ENCODE measurements around the gene SAT2. TPM values are rescaled to one million over a fixed set of nuclear protein-coding genes. Genes with fewer than 3 reads are reported as not detected.

SAT2 gene
- total RNA-seq, 2 experiments from 2014 or later, result 15.4 to 15.5 TPM

DNA sequence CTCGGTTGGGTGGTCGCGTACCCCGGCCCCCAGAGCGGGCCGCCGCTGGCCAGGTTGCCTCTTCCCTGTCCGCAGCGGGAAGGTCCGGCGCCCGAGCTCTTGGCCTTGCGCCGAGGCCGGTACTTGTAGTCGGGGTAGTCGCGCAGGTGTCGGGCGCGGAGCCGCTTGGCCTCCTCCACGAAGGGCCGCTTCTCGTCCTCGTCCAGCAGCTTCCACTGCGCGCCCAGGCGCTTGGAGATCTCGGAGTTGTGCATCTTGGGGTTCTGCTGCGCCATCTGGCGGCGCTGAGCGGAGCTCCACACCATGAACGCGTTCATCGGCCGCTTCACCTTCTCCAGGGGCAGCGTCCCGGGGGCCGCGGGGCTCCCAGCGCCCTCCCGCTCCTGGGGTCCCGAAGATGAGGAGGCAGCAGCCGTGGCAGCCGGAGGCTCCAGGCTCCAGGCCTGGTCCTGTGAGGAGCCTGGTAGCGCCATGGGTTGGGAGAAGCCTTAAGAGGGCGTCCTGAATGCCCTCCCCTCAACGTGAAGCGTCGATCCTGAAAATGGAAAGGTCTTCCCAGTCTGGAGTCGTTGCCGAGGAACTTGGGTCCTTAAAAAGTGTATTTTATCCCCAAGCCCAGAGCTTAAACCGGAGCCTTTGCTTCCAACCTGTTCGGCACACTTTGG is 38.3 kb downstream of the SAT2 start:
- no peak overlapping the region for H3K4me3 Mint-ChIP-seq
- peaks cover 29% of the 10 kb centered on the region for H3K36me3 Mint-ChIP-seq
- H3K9me3 Mint-ChIP-seq, result no peaks in the 10 kb centered on the region
- no peak overlapping the region for H3K27ac Mint-ChIP-seq
- DNase-seq, result peak; percentile 70
- H3K4me1 Mint-ChIP-seq, result peaks cover 11% of the 10 kb centered on the region
- H3K27me3 Mint-ChIP-seq, result no peaks in the 10 kb centered on the region

DNA sequence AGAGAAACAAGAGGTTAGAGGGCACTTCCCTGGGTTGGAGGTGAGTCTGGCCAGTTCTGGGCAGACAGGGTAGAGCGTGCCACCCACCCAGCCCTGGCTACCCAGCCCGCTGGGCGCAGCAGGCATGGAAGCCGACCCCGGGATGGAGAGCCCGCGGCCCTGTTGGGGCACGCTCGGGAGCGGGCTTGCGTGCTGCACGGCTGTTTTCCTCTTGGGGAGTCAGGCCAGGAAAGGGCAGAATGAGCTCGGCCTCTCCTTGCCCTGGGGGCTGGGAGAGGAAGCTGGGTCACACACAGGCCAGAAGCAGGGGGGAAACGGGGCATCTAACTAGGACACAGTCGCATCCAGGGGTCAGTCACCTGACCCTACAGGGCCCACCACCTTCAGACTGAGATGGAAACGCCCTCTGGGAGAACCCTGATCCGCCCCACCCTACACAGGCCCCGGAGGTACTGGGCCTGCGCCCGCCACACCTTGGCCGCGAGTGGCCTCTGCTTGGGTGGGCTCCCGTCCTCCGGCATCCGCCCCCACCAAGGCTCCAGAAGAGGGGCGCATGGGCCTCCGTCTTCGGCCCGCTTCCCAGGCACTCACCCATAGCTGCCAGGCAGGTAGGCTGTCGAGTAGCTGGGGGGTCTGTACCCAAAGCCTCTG is 38.9 kb downstream of the SAT2 start:
- Mint-ChIP-seq H3K9me3 (no peaks in the 10 kb centered on the region), H3K36me3 (peaks cover 30% of the 10 kb centered on the region), H3K27ac (no peak overlapping the region), H3K27me3 (no peaks in the 10 kb centered on the region), H3K4me1 (peaks cover 11% of the 10 kb centered on the region), H3K4me3 (no peak overlapping the region)
- no peak for DNase-seq

DNA sequence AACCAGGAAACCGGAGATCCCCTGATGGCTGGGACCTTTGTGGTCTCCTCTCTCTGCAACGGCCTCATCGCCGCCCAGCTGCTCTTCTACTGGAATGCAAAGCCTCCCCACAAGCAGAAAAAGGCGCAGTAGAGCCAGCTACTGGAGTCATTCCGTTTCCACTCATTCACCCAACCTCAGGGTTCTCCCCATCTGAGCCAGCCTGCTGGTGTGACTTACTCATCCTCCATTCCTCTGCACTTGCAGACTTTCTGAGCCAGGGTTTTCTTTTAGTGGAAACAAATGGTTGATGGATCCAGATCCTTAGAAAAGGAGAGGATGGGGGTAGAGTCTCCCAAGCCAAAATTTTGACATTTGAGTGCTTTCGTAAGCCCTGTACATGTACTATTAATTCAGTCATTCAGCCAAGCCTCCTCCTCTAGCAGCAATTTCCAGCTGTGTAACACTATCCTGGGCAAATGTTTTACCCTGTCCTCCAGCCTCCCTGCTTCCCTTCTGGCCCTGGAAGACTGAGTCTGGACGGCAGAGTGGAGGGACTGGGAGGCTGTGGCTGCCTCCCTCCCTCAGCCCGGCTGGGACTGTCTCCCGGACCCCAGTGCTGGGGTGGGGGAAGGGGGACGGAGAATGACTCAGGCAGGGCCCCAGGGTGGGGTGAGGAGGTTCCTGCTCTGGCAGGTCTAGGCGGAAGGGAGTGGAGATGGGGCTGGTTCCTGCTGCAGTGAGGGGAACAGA is 40.0 kb downstream of the SAT2 start:
- no peak for DNase-seq
- Mint-ChIP-seq H3K27me3 (no peaks in the 10 kb centered on the region), H3K4me3 (no peak overlapping the region), H3K4me1 (peaks cover 17% of the 10 kb centered on the region), H3K36me3 (peaks cover 29% of the 10 kb centered on the region), H3K27ac (no peak overlapping the region), H3K9me3 (no peaks in the 10 kb centered on the region)

DNA sequence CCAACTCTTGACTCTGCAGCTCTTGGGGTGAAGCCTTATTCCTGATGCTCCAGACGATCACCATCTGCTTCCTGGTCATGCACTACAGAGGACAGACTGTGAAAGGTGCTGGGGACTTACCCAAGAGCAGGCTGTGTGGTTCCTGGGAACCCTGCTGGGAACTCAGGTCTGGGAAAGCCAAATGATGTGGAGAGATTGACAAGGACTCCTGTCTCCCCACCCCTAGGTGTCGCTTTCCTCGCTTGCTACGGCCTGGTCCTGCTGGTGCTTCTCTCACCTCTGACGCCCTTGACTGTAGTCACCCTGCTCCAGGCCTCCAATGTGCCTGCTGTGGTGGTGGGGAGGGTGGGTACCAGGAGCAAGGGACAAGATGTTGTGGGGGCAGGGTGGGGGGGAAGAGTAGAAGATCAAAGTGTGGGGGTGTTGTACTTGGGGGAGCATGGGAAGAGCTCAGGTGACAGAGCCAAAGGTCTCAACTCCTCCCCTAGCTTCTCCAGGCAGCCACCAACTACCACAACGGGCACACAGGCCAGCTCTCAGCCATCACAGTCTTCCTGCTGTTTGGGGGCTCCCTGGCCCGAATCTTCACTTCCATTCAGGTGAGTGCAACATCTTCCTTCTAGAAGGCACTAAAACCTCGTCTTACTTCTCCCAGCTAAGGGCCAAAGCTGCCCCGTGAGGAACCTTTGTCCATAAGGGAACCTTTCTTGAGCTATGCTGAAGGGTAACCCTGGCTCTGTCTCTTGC is 40.8 kb downstream of the SAT2 start:
- no peak overlapping the region for H3K4me3 Mint-ChIP-seq
- no peaks in the 10 kb centered on the region for H3K9me3 Mint-ChIP-seq
- H3K27me3 Mint-ChIP-seq, result no peaks in the 10 kb centered on the region
- H3K27ac Mint-ChIP-seq, result no peak overlapping the region
- peaks cover 22% of the 10 kb centered on the region for H3K4me1 Mint-ChIP-seq
- no peak for DNase-seq
- peaks cover 37% of the 10 kb centered on the region for H3K36me3 Mint-ChIP-seq

DNA sequence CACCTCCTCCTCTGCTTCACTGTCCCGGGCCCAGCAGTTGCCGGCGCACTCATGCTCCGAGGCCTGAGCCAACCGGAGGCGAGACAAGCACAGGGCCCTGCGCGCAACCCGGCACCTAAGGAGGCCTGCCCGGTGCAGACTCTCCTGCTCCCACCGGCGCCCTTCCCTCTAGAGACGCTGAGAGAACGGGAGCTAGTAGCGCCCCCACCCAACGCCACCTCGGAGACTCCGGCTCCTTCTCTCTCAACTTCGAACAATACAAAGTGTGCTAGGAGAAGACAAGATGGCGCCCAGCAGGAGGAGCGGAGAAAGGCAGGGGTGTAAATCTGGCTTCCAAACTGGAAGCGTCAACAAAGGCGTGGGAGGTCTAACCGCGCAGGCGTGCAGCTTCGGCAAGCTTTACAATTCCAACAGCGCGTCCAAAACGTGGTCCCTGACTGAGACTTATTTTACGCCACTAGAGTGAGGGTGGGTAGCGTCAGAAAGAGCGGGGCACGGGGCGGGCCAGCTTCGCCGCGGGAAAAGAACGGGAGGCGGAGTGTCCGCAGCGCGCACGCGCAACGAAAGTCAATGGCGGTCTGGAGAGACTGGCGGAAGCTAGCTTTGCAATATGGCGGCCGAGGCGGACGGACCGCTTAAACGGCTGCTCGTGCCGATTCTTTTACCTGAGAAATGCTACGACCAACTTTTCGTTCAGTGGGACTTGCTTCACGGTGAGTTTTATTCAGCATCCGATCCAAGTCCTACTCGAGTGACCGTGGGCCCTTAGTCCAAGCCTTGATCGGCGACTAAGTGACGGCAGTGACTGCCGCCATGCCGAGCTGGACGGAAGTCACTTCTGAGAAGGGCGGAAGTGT is 44.1 kb downstream of the SAT2 start, which contains the start of gene MPDU1:
Gene MPDU1, plus strand, starts transcription at position 600 of the 857 bp plus-strand sequence. Its CDS starts 11 bp downstream, at position 611.
- peaks cover 61% of the 10 kb centered on the region for H3K36me3 Mint-ChIP-seq
- peak within 1 kb of the TSS; percentile 99 for H3K4me3 Mint-ChIP-seq
- H3K27me3 Mint-ChIP-seq, result no peaks in the 10 kb centered on the region
- H3K27ac Mint-ChIP-seq, result peak within 1 kb of the TSS; percentile 100
- peak; percentile 97 for DNase-seq
- no peaks in the 10 kb centered on the region for H3K9me3 Mint-ChIP-seq
- H3K4me1 Mint-ChIP-seq, result peaks cover 51% of the 10 kb centered on the region

DNA sequence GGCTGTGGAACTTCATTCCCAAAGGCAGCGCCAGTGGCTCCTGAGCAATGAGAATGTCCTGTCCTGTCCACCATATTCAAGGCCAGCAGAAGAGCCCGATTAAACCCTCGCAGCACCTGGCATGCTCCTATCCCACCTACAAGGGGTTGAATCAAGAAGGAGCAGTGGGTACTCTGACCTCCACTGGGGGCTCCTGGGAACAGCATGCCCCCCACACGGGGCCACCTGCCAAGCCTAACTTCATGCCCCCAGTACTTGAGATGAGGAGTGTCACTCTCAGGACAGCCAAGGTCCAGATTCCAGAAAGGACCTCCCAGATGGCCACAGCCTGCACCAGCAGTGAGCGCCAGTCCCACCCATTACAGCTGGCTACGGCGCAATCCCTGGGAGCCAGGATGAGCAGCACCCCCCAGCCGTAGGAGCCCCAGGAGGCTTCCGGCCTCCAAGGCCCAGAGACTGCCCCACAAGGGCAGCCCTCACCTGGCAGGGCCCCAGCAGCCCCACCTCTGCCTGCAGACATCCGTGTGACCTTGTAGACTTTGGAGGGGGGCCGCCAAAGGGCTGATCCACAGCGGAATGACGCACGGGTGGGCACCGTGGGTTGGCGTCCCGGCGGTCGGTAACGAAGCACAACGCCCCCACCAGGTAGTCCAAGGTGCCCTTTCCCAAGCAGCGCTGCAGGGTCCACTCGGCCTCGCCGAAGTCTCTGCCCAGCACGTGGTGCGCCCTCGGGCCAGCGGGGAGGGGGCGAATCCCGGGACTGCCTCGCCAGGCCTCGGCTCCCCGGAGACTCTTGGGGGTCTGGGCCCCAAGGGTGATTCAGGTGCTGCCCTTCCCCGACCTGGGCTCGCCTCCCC is 45.0 kb downstream of the SAT2 start:
- Mint-ChIP-seq H3K4me1 (peaks cover 59% of the 10 kb centered on the region), H3K27me3 (no peaks in the 10 kb centered on the region), H3K27ac (peak overlapping the region; percentile 100), H3K4me3 (peak overlapping the region; percentile 99), H3K36me3 (peaks cover 68% of the 10 kb centered on the region), H3K9me3 (no peaks in the 10 kb centered on the region)
- DNase-seq, result no peak

DNA sequence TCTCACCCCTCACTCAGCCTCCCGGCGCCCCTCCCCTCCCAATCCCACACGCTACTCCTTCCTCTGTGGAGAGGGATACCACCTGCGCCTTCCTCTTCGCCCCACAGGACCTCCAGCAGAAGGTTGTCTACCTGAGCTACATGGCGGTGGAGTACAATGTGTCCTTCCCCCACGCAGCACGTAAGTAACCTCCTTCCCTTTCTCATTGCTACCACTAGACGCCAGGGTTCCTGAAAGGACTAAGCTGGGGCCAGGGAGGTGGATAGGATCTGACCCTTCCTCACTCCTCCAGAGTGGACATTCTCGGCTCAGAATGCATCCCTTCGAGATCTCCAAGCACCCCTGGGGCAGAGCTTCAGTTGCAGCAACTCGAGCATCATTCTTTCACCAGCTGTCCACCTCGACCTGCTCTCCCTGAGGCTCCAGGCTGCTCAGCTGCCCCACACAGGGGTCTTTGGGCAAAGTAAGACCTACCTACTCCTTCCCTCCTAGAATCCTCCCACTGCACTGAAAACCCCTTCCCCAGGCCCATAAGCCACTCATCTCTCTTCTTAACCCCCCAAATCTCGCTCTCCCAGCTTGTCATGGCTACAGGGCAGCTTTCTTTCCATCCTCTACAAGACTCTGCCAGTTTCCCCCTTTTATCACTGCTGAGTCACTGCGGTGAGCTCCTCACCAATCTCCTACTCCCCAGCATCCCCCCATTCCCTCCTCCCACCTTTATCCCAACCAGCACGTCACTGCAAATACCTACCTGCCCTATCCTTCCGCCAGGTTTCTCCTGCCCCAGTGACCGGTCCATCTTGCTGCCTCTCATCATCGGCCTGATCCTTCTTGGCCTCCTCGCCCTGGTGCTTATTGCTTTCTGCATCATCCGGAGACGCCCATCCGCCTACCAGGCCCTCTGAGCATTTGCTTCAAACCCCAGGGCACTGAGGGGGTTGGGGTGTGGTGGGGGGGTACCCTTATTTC is 46.7 kb downstream of the SAT2 start:
- peak overlapping the region; percentile 45 for H3K4me3 Mint-ChIP-seq
- H3K27ac Mint-ChIP-seq, result peak overlapping the region; percentile 100
- H3K36me3 Mint-ChIP-seq, result peaks cover 80% of the 10 kb centered on the region
- peaks cover 74% of the 10 kb centered on the region for H3K4me1 Mint-ChIP-seq
- H3K9me3 Mint-ChIP-seq, result no peaks in the 10 kb centered on the region
- H3K27me3 Mint-ChIP-seq, result no peaks in the 10 kb centered on the region
- no peak for DNase-seq

DNA sequence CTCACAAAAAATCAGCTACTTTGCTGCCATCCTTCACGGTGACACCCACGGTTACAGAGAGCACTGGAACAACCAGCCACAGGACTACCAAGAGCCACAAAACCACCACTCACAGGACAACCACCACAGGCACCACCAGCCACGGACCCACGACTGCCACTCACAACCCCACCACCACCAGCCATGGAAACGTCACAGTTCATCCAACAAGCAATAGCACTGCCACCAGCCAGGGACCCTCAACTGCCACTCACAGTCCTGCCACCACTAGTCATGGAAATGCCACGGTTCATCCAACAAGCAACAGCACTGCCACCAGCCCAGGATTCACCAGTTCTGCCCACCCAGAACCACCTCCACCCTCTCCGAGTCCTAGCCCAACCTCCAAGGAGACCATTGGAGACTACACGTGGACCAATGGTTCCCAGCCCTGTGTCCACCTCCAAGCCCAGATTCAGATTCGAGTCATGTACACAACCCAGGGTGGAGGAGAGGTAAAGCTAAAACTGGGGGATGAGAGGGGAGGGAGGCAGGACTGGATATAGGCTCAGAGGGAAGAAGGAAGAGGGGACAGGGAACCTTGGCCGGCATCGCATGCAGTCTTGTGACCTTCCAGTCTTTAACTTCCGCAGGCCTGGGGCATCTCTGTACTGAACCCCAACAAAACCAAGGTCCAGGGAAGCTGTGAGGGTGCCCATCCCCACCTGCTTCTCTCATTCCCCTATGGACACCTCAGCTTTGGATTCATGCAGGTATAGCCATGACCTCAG is 47.6 kb downstream of the SAT2 start:
- Mint-ChIP-seq H3K27ac (peak overlapping the region; percentile 100), H3K27me3 (no peaks in the 10 kb centered on the region), H3K36me3 (peaks cover 84% of the 10 kb centered on the region), H3K9me3 (no peaks in the 10 kb centered on the region), H3K4me3 (peak overlapping the region; percentile 55), H3K4me1 (peaks cover 79% of the 10 kb centered on the region)
- peak; percentile 48 for DNase-seq

DNA sequence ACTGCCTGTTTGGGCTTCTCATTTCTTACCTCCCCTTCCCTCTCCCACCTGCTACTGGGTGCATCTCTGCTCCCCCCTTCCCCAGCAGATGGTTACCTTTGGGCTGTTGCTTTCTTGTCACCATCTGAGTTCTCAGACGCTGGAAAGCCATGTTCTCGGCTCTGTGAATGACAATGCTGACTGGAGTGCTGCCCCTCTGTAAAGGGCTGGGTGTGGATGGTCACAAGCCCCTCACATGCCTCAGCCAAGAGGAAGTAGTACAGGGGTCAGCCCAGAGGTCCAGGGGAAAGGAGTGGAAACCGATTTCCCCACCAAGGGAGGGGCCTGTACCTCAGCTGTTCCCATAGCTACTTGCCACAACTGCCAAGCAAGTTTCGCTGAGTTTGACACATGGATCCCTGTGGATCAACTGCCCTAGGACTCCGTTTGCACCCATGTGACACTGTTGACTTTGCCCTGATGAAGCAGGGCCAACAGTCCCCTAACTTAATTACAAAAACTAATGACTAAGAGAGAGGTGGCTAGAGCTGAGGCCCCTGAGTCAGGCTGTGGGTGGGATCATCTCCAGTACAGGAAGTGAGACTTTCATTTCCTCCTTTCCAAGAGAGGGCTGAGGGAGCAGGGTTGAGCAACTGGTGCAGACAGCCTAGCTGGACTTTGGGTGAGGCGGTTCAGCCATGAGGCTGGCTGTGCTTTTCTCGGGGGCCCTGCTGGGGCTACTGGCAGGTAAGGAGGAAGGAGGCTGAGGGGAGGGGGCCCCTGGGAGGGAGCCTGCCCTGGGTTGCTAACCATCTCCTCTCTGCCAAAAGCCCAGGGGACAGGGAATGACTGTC is 48.4 kb downstream of the SAT2 start, which contains the start of gene CD68:
Gene CD68, plus strand, starts transcription at position 638 of the 833 bp plus-strand sequence. Its CDS starts 40 bp downstream, at position 678.
- H3K27me3 Mint-ChIP-seq, result no peaks in the 10 kb centered on the region
- H3K9me3 Mint-ChIP-seq, result no peaks in the 10 kb centered on the region
- peaks cover 85% of the 10 kb centered on the region for H3K36me3 Mint-ChIP-seq
- H3K27ac Mint-ChIP-seq, result peak within 1 kb of the TSS; percentile 100
- peaks cover 84% of the 10 kb centered on the region for H3K4me1 Mint-ChIP-seq
- H3K4me3 Mint-ChIP-seq, result peak within 1 kb of the TSS; percentile 55
- peak; percentile 80 for DNase-seq

DNA sequence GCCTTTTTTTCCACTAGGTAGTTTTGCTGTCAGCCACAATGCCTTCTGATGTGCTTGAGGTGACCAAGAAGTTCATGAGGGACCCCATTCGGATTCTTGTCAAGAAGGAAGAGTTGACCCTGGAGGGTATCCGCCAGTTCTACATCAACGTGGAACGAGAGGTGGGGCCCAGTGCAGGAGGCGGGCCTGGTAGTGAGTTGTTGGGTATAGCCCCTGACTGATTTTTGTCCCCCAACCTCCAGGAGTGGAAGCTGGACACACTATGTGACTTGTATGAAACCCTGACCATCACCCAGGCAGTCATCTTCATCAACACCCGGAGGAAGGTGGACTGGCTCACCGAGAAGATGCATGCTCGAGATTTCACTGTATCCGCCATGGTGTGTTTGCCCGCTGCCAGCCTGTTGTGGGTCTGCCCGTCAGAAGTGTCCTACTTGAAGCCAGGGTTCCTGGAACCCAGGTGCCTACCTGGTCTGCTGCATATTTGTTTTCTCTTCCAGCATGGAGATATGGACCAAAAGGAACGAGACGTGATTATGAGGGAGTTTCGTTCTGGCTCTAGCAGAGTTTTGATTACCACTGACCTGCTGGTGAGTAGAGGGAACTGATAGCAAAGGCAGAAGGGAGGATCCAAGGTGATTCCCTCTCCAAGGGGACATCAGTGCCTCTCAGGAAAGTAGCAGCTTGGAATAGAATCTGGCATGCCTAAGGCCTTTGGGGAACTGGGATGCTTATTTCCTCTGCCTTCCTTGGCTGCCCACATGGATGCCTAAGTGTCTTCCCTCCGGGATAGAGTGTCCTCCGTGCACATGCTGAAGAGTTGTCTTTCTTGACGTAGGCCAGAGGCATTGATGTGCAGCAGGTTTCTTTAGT is 50.1 kb downstream of the SAT2 start:
- Mint-ChIP-seq H3K27me3 (peaks cover 9% of the 10 kb centered on the region), H3K36me3 (peaks cover 95% of the 10 kb centered on the region), H3K9me3 (peaks cover 4% of the 10 kb centered on the region), H3K27ac (peak overlapping the region; percentile 100), H3K4me1 (peaks cover 86% of the 10 kb centered on the region), H3K4me3 (peak overlapping the region; percentile 99)
- DNase-seq, result no peak
